ENCODE measurements around the gene CCDC187. TPM values are rescaled to one million over a fixed set of nuclear protein-coding genes. Genes with fewer than 3 reads are reported as not detected.

CCDC187 gene
- total RNA-seq, 4 donors from 2014 or later = 0.27 to 5.1 (median 2.2) TPM

DNA sequence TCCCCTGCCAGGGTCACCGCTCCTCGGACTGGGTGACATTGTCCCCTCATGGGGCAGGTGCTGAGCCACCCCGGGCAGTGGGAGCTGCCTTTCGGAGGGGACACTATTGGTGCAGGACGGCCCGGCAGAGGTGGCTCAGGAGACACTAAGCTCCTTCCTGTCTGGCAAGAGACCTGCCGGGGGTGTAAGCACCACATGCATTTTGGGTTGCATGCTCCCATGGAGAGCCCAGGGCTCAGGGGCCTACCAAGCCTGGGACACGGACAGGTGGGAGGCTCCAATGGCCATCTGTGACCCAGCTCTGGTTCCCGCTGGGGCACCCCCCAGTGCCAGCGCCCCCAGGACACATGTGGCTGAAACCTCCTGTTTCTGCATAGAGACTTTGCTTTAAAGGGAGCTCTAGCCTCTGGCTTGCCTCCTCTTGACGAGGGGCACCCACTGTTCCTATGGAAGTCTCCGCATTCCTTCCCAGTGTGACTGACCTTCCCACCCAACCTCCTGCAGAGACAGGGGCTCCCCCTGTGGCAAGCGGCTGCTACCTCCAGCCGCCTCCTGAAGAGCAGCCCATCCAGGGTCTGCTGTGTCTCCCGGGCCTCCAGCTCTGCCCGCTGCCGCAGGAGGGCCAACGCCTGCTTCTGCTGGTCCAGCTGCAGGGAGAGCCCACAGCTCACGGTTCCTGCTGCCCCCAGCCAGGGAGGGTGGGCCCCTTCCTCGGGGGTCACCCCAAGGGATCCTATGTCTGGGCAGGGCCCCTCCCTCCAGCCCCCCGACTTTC, 28.1 kb downstream of the CCDC187 start:
- Histone ChIP-seq H3K27me3 (no peaks in the 10 kb centered on the region), H3K4me1 (no peaks in the 10 kb centered on the region), H3K36me3 (no peaks in the 10 kb centered on the region), H3K27ac (no peak overlapping the region), H3K4me3 (no peak overlapping the region), H3K9me3 (no peaks in the 10 kb centered on the region)
- intact Hi-C loops (cut with DNase I; ENCODE audit: low total_unique reads) = no loop called here
- TF ChIP-seq, protein P1, sequence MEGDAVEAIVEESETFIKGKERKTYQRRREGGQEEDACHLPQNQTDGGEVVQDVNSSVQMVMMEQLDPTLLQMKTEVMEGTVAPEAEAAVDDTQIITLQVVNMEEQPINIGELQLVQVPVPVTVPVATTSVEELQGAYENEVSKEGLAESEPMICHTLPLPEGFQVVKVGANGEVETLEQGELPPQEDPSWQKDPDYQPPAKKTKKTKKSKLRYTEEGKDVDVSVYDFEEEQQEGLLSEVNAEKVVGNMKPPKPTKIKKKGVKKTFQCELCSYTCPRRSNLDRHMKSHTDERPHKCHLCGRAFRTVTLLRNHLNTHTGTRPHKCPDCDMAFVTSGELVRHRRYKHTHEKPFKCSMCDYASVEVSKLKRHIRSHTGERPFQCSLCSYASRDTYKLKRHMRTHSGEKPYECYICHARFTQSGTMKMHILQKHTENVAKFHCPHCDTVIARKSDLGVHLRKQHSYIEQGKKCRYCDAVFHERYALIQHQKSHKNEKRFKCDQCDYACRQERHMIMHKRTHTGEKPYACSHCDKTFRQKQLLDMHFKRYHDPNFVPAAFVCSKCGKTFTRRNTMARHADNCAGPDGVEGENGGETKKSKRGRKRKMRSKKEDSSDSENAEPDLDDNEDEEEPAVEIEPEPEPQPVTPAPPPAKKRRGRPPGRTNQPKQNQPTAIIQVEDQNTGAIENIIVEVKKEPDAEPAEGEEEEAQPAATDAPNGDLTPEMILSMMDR (IDR thresholded peaks at IDR 0.05) = no peak
- no peak for TF ChIP-seq POLR2A (IDR thresholded peaks at IDR 0.05)
- DNase-seq = no peak

DNA sequence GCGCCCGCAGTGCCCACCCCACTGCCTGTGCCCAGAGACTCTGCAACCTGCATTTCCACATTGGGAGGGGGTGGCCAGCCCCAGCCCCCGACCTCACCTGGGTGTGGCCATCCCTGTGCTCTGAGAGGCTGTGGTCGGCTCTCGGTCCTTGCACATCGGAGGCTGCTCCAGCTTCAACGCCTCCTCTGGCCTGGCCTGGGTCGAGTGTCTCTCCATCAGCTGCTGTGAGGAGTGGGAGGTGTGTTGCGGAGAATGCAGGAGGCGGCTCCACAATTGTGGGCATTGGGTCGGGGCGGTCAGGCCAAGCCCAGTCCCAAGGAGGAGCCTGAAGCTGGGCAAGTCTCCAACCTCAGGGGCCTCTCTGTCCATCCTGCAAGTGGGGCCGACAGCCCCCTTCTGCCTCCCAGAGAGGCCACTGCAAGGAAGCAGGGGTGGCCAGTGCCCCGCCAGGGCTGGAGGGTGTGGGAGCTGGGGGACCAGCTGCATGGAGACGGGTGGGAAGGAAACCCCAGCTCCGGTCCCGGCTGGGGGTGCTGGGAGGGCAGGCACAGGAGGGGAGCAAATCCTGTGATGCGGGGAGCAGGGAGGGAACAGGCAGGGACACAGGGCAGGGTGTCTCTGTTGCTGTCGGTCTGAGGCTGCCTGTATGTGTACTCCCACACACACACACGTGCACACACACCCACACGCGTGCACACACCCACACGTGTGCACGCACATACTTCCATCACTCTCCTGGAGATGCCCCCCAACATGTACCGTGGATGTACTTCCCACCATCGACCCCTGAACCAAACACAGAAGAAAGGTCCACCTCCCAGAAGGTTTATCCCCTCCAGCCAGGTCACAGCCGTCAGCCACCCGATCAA, 28.9 kb downstream of the CCDC187 start:
- Histone ChIP-seq H3K36me3 (no peaks in the 10 kb centered on the region), H3K27ac (no peak overlapping the region), H3K9me3 (no peaks in the 10 kb centered on the region), H3K27me3 (no peaks in the 10 kb centered on the region), H3K4me1 (no peaks in the 10 kb centered on the region), H3K4me3 (no peak overlapping the region)
- intact Hi-C loops (cut with DNase I; ENCODE audit: low total_unique reads) = no loop called here
- no peak for DNase-seq
- TF ChIP-seq, protein P1 (IDR thresholded peaks at IDR 0.05) = no peak
- no peak for TF ChIP-seq POLR2A (IDR thresholded peaks at IDR 0.05)

- Histone ChIP-seq H3K36me3 (no peaks in the 10 kb centered on the region), H3K27ac (no peak overlapping the region), H3K27me3 (no peaks in the 10 kb centered on the region), H3K4me3 (no peak overlapping the region), H3K9me3 (no peaks in the 10 kb centered on the region), H3K4me1 (no peaks in the 10 kb centered on the region)
- intact Hi-C loops (cut with DNase I; ENCODE audit: low total_unique reads) = no loop called here
- no peak for TF ChIP-seq POLR2A (IDR thresholded peaks at IDR 0.05)
- TF ChIP-seq, protein P1 (IDR thresholded peaks at IDR 0.05) = no peak
- DNase-seq = no peak
Measured at GRCh38 chr9:136273921-136274785, 29.7 kb downstream of the CCDC187 start.

- Histone ChIP-seq H3K27me3 (no peaks in the 10 kb centered on the region), H3K36me3 (no peaks in the 10 kb centered on the region)
- intact Hi-C loops (cut with DNase I; ENCODE audit: low total_unique reads) = no loop called here
Measured at GRCh38 chr9:136273244-136273865, 30.5 kb downstream of the CCDC187 start.

More at GRCh38 chr9:136273244-136273865, 30.5 kb downstream of the CCDC187 start:
- TF ChIP-seq, protein P1 (IDR thresholded peaks at IDR 0.05) = no peak
- TF ChIP-seq POLR2A (IDR thresholded peaks at IDR 0.05) = no peak
- no peak overlapping the region for H3K27ac ChIP-seq
- no peaks in the 10 kb centered on the region for H3K4me1 ChIP-seq
- no peak for DNase-seq
- H3K4me3 ChIP-seq = no peak overlapping the region
- no peaks in the 10 kb centered on the region for H3K9me3 ChIP-seq

Measured in uterus (tissue), 4 donors.